SH-SY5Y (cell line): ENCODE measurements around the gene STON2.
A peak's percentile ranks its signal among the peaks of the same experiment; 100 is the strongest.

Source experiments
- GATA2 ChIP-seq: IDR thresholded peaks from 2 replicates; pipeline ENCODE4 v1.6.1; 2011; ENCODE audit warnings: mild to moderate bottlenecking, low read depth, low read length
- GATA3 ChIP-seq: IDR thresholded peaks from 2 replicates; pipeline ENCODE4 v1.6.1; 2011; ENCODE audit warnings: low read depth, mild to moderate bottlenecking, low read length, moderate library complexity

The STON2 gene

DNA sequence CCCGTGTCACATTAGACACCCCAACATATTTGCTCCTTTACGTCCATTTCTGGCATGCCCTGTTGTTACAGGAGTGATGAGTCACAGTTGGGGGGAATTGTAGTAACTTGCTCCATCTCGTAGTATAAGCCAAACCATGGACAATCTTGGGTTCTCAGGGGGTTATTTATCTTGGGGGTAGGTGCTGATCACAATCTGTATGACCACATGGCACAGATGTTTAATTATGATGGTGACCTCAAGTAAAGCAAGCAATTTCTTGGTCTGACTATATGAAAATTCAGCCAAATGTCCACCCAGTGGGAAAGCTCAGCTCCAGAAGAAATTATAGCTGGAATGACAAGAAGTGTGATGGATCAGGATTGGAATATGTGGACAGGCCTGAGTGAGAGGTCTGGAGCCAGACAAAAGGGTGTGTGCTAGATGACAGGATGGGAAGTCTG, 32.1 kb upstream of the STON2 start:
- TF ChIP-seq GATA3: no peak
- no peak for TF ChIP-seq GATA2

DNA sequence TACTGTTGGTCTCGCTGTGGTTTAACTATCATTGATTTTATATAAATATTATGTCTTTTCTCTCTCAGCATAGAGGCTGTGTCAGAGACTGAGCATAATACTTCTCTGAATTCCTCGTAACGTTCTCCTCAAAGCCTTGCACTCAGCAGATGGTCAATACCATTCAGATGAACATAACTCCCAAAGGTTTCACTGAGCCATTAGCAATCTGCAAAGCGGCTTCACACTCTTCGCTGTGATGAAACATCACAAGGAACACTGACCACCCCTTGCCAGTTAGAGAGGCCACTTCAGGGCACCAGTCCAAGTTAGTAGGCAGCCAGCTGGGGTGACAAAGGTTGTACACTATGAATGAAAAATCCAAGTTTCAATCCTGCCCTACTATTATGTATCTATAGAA, 30.1 kb upstream of the STON2 start:
- TF ChIP-seq GATA2 (no peak), GATA3 (no peak)

DNA sequence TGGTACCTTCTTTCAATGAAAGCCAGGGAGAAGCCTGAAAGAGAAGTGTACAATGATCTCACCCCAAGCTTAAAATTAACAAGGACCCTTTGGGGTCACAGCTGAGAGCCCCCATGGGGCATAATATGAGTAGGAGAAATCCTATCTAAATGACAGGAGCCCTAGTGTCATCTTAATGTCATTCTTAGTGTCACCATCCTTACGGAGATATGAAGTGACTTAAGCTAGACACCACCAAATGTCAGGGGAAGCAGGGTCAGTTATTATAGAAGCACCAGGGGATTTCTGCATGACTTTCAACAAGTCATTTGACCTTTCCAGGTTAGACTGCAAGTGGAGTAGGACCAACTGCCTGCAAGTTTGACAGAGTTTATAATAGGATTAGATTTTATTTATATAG, 28.9 kb upstream of the STON2 start:
- TF ChIP-seq GATA2: no peak
- no peak for TF ChIP-seq GATA3

DNA sequence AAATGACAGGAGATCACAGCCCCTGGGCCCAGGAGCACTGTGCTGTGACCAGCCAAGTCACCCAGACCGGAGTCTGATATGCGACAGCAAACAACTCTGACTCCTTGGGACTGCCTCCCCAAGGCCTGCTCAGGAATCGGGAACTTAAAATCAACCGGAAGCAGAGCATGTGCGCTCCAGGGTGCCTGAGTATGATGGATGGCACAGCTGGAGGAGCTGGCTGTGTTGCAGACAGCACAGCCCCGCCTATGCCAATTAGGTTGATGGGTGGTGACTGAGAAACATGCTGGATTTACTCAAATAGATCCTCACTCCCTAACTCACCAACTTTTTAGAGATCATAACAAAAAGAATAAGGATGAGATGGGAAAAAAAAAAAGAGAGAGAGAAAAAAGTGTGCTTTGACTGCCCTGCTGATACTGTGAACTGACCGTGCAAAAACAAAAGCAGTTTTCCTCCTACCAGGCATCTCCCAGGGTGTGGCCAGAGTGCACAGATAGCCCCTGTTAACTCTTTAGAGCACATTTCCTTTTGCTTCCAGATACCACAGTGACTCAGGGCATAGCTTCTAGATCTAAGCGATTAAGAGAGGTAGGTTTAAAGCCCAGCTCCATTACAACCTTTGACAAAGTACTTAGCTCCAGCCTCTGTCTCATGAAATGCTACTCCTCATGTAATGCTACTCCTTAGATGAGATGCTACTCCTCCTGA, 27.4 kb upstream of the STON2 start:
- TF ChIP-seq GATA2: no peak
- TF ChIP-seq GATA3: no peak

DNA sequence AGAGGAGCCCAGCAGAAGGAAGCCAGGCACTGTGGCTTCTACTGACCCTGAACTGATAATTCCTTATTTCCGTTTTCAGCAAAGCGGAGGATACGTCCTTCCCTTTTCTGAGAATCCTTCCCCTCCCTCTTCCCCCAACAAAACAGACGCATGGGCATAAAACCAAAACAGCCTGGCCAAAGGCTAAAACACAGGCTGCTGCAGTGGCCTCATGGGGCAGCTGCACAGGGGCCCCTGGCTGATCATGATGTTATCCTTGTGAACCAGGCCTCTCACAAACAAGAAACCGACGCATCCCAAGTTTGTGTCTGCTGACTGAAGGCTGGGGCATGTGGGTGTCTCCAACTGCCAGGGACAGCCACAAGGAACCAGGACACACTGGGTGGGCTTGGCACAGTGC, 23.4 kb upstream of the STON2 start:
- no peak for TF ChIP-seq GATA3
- 0 out of 2 replicates have a peak, but pooled peaks have one; percentile 21 for TF ChIP-seq GATA2

DNA sequence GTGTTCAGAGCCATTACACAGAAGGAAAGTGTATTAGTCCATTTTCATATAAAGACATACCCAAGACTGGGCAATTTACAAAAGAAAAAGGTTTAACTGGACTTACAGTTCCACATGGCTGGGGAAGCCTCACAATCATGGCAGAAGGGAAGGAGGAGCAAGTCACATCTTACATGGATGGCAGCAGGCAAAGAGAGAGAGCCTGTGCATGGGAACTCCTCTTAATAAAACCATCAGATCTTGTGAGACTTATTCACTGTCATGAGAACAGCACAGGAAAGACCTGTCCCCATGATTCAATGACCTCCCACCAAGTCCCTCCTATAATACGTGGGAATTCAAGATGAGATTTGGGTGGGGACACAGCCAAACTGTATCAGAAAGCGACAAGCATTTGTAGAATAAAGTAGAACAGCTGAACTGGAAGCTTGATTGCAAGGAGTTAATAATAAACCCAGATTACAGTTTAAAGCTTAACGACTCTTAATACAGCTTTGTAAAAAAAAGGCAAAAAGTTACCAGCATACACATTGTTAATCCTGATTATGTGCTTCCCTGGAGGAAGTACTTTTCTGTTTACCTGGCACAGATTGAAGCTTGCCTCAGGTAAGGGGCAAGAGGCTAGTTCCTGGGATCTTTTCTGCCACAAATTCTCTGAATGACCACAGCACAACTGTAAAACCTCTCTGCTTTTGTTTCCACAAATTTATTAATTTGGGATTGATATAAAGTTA, 18.1 kb upstream of the STON2 start:
- no peak for TF ChIP-seq GATA3

DNA sequence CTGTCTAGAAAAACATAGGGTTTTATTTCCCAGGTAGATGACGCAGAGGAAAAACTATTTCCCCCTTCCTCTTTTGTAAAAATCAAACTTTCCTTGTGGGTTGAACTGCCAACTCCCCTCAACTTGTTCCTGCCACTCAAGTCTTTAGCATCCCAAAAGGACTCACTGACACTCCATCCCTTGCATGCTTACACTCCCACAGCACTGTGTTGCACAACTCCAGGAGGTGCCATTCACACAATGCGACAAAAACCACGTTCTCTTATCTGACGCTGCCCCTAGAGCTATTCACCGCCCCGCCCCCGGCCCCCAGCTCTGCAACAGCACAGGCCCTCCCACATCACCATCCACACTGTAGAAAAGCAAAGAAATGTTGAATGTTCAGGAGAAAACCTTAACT, 16.9 kb upstream of the STON2 start:
- TF ChIP-seq GATA2 (no peak), GATA3 (no peak)

DNA sequence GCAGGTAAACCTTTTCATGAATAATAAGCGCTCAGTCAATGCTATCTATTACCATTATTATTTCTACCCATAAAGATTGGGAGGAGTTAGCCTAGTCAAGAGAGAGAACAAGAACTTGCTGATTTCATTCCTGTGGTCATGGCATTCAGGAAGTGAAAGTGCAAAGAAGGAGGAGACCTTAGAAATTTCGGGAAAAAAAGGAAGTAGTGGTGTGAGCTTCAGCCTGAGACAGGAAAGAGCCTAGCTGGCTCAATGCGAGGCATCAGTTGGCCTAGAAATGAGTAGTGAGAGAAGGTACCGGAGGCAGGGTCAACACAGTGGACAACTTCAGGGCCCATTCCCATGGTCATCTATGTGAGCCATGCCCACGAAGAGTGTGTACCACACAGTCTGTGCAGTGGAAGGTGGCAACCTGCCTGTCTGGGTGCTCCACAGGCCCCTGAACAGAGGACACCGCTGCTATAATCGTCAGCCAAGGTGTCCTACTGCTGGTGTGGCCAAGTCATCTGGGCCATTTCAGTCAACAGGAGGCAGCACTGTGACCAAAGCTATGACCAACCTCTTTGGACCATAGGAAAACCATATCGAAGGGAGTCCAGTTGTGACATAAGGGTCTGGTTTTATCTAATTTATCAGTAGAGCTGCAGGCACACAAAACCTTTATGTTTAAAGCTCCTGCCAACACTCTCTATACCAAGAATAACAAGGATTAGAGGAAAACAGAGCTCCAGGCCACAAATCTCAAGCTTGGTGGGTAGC, 16.2 kb upstream of the STON2 start:
- TF ChIP-seq GATA2 (no peak), GATA3 (no peak)

DNA sequence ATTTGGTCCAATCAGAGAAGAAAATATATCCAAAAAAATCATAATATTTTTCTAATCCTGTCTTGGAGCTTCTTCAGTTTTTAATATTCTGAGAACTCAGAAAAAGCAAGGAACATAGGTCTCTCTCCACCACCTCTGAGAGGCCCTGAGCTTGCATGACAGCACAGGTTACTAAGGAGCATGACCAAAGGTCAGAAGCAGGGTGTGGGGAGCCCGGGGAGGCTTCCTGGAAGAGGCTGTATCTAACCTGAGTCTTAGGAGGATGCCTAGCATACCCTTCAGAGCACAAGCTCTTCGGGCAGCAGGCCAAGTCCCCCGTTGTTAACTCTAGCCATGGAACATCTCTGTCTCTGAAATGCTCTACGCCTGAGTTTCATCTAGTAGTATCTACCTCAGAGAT, 15.7 kb upstream of the STON2 start:
- TF ChIP-seq GATA3: no peak
- no peak for TF ChIP-seq GATA2

DNA sequence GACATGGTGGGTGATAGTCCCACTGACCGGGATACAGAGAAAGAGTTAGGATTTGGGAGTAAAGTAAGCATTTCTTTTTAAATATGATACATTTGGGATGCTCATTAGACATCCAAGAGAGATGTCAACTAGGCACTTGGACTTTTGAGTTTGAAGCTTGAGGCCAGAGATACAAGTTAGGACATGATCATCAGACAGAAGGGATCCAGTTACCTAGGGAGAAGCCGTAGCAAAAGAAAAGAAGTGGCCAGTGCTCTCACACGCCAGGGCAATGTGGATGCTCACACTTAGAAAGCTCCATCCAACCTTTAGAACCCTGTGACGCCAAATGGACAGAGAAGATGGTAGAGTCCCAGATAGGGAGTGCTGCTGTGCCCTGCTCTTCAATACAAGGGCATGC, 14.0 kb upstream of the STON2 start:
- TF ChIP-seq GATA2 (no peak), GATA3 (no peak)

DNA sequence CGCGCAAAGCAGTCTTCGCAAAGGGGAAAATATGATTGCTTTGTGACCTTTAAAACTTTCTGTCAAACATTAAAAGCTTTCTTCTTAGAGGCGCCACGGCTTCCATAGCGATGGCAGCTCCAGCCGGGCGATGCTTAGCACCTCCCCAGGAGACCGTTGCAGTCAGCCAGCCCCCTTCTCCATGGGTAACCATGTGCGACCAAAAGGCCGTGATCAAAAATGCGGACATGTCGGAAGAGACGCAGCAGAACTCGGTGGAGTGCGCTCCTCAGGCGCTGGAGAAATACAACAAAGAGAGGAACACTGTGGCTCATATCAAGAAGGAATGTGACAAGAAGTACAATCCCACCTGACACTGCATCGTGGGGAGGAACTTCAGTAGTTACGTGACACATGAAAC, 12.7 kb upstream of the STON2 start:
- no peak for TF ChIP-seq GATA2
- no peak for TF ChIP-seq GATA3

DNA sequence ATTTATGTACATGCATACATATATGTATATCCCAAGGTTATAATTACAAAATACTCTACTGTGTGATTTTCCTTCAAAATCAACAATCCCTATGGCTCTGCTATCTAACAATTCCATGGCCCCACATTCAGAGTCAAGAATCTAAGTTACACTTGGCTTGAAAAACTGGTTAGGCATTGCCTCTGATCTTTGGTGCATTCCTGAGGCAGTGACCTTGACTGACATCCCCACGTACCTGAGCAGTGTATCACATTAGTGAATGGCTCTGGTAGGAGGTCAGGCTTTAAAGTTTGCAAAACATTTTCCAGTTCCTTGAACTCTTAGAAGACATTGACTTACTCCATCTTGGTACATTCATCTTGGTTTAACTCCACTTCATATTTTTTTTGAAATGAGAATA, 8.5 kb upstream of the STON2 start:
- TF ChIP-seq GATA3: no peak
- no peak for TF ChIP-seq GATA2

DNA sequence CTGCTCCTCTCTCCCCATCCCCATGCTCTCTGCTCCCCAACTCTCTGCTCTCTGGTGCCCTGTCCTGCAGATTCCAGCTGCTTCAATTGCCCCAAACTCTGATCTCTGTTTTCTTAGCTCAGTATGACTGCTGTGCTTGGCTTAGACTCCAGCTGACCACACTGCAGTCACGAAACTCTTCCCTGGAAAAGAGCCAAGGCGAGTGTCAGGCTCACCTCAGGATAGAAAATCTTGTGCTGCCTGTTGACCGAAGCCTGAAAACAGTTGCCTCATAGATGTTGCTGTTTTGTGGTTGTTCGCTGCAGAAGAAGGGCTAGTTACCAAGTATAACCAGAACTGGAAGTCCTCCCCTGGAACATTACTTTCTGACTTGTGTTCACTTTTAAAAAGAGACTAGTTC, 6.7 kb upstream of the STON2 start:
- no peak for TF ChIP-seq GATA2
- no peak for TF ChIP-seq GATA3

DNA sequence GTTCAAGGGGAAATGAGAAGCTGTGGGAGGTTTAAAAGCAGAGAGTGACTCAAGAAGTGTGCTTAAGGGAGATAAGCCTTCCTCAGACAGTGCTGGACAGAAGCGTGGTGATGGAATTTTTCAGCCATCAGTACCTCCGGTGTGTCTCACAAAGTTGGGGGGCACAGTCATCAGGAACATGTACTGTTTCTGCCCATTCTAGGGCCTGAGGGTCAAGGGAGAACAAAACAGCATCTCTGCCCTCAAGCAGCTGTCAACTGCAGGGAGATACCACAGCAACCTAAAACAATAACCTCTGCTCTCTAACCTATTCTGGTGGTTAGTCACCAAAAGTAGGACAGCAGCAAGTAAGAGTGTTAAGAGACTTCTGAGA, 2.0 kb upstream of the STON2 start:
- TF ChIP-seq GATA3 (no peak), GATA2 (no peak)

DNA sequence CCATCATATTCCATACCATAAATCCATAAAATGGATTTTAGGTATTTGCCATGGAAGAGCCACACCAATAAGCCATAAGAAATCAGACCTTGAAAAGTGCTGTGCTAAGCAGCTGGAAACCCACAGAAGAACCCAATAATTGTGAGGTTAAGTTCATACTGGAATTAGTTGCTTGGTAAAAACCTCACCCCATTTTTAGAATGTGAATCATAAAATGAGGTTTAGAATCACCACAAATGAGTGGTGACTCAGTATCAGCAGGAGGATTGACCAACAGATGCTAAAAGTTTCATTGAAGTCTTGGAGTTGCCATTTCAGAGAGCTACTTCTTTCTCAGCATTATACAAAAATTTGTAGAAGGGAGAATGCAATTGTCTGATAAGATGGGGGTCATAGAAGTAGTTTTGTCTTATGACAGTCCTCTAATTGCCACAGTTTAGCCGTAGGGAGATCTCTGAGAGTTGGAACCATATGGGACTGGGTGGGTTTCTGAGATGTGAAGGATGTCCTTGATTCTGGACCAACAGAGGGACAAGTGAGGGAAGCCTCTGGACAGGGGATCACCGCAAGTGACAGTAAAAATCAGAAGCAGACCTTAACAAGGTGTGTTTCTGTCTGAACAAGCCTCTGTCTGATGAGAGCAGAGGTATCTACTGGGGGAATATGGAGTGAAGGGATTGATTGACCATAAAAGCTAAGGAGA, 1.4 kb upstream of the STON2 start:
- TF ChIP-seq GATA2 (no peak), GATA3 (no peak)
